NCI-H187 (cell line): Measurements from ENCODE around the gene FLYWCH1.

ENCODE experiments used
- DNase-seq, 2 experiments: peaks; one replicate each; lab custom pipeline; 2025; lab: John Stamatoyannopoulos, UW

FLYWCH1 gene

GRCh38 chr16:2952679-2953078 is 40.9 kb downstream of the FLYWCH1 start:
- DNase-seq = peak; percentile 37 to 80

- DNase-seq = peak; percentile 36 to 58
These were observed 42.2 kb downstream of the FLYWCH1 start for GRCh38 chr16:2953706-2954627.

- DNase-seq = peak in 1 of 2 experiments; percentile 43
These were observed 43.1 kb downstream of the FLYWCH1 start for GRCh38 chr16:2954656-2955381.

GRCh38 chr16:2955438-2955778 is 43.7 kb downstream of the FLYWCH1 start:
- DNase-seq = no peak

- DNase-seq = no peak
These were observed 44.2 kb downstream of the FLYWCH1 start for GRCh38 chr16:2955779-2956578.

GRCh38 chr16:2956579-2956956 is 44.8 kb downstream of the FLYWCH1 start:
- DNase-seq = no peak

GRCh38 chr16:2959206-2959605 is 47.5 kb downstream of the FLYWCH1 start:
- no peak for DNase-seq

- no peak for DNase-seq
These were observed 48.7 kb downstream of the FLYWCH1 start for GRCh38 chr16:2960183-2961010.

GRCh38 chr16:2962334-2963073 is 50.8 kb downstream of the FLYWCH1 start:
- DNase-seq = no peak

- no peak for DNase-seq
These were observed 51.5 kb downstream of the FLYWCH1 start for GRCh38 chr16:2963074-2963722.

GRCh38 chr16:2963723-2964474 is 52.2 kb downstream of the FLYWCH1 start, which contains the start of gene KREMEN2:
Gene KREMEN2, plus strand, starts transcription at chr16:2964275. Its CDS starts 246 bp downstream, at chr16:2964521.
- peak in 1 of 2 experiments; percentile 71 for DNase-seq

GRCh38 chr16:2964475-2965336 is 53.0 kb downstream of the FLYWCH1 start:
- DNase-seq = peak; percentile 70 to 74

GRCh38 chr16:2966043-2966807 is 54.5 kb downstream of the FLYWCH1 start:
- DNase-seq = no peak

- DNase-seq = no peak
These were observed 55.1 kb downstream of the FLYWCH1 start for GRCh38 chr16:2966808-2967191.

GRCh38 chr16:2967211-2967631 is 55.5 kb downstream of the FLYWCH1 start:
- no peak for DNase-seq

GRCh38 chr16:2967721-2968161 is 56.0 kb downstream of the FLYWCH1 start:
- no peak for DNase-seq

GRCh38 chr16:2968368-2968737 is 56.6 kb downstream of the FLYWCH1 start:
- no peak for DNase-seq
